Measurements from ENCODE around the gene CA10.

Gene CA10

DNA sequence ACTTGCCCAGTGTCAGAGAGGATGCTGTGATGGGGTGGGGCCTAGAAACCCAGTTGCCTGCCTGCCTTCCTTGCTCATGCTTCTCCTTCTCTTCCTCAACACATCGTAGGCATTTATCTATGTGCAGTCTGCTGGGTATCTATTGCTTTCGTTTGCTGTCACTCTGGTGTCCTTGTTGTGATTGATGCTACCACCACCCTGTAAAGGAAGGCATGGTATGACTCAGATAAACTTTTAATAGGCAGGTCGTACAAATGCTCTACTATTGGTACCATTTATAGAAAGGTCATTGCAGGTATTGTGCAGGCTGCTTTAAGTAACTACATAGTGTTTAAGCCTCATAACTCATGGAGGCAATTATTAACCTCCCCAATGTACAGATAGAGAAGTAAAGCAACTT, 529.3 kb downstream of the CA10 start:
- no peak for DNase-seq (ENCODE audit: low read depth)
- TF ChIP-seq, protein P1, sequence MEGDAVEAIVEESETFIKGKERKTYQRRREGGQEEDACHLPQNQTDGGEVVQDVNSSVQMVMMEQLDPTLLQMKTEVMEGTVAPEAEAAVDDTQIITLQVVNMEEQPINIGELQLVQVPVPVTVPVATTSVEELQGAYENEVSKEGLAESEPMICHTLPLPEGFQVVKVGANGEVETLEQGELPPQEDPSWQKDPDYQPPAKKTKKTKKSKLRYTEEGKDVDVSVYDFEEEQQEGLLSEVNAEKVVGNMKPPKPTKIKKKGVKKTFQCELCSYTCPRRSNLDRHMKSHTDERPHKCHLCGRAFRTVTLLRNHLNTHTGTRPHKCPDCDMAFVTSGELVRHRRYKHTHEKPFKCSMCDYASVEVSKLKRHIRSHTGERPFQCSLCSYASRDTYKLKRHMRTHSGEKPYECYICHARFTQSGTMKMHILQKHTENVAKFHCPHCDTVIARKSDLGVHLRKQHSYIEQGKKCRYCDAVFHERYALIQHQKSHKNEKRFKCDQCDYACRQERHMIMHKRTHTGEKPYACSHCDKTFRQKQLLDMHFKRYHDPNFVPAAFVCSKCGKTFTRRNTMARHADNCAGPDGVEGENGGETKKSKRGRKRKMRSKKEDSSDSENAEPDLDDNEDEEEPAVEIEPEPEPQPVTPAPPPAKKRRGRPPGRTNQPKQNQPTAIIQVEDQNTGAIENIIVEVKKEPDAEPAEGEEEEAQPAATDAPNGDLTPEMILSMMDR (conservative IDR thresholded peaks at IDR 0.05; ENCODE audit: low read depth, low read length) = no peak
- no peak overlapping the region for H3K4me3 ChIP-seq (ENCODE audit: low read length)

DNA sequence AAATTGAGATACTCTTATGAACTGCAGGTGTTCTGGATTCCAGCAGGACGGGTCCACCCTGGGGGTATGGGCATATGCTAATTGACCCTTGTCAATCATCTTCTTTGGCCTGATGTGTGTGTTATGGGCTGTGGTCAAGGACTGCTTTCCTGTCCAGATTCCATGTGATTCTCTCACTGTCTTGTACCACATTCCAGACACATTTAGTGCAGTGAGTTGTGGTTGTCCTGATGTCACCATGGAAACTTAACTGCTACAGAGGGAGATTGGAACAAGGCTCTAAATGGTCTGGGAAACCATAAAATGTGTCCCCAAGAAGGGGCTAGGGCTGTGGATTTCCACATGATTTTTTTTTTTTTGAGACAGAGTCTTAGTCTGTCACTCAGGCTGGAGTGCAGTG, 530.7 kb downstream of the CA10 start:
- H3K4me3 ChIP-seq (ENCODE audit: low read length) = no peak overlapping the region
- DNase-seq (ENCODE audit: low read depth) = no peak
- TF ChIP-seq, protein P1 (conservative IDR thresholded peaks at IDR 0.05; ENCODE audit: low read depth, low read length) = no peak

DNA sequence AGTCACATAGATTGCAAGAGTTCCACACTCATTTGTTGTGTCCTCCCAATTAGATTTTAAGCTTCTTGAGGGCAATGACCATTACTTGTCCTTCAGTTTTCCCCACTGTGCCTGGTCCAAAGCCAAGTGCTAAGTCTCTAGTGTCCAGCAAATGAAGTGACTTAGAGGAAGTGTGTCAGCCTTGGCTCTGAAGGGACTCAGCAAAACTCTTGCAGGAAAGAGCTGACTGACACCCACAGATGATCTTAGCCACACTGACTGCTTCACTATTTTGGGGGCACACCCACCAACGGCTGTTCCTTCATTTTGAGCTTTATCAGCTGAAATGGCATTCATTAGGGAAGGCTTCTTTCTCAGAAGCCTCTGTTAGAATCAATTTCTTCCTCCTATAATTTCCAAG, 540.0 kb downstream of the CA10 start:
- DNase-seq (ENCODE audit: low read depth) = no peak
- H3K4me3 ChIP-seq (ENCODE audit: low read length) = no peak overlapping the region
- TF ChIP-seq, protein P1 (conservative IDR thresholded peaks at IDR 0.05; ENCODE audit: low read depth, low read length) = no peak

DNA sequence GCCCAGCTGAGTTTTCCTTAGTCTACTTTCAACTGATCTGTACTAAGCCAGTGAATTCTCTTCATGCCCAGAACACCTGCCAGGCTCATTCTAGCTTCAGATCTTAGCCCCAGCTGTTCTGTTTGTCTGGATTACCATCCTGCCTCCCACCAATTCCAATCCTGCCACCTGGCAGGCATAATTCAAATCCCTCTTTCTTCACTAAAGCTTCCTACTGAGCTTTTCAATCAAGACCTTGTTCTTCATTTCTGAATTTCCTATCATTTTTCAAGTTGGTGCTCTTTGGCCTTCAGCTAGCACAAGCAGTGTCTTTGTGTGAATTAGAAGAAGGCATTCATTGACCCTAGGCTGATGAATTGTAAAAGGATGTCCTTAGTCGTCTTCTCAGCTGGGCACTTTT, 540.5 kb downstream of the CA10 start:
- no peak overlapping the region for H3K4me3 ChIP-seq (ENCODE audit: low read length)
- no peak for DNase-seq (ENCODE audit: low read depth)
- TF ChIP-seq, protein P1 (conservative IDR thresholded peaks at IDR 0.05; ENCODE audit: low read depth, low read length) = no peak

DNA sequence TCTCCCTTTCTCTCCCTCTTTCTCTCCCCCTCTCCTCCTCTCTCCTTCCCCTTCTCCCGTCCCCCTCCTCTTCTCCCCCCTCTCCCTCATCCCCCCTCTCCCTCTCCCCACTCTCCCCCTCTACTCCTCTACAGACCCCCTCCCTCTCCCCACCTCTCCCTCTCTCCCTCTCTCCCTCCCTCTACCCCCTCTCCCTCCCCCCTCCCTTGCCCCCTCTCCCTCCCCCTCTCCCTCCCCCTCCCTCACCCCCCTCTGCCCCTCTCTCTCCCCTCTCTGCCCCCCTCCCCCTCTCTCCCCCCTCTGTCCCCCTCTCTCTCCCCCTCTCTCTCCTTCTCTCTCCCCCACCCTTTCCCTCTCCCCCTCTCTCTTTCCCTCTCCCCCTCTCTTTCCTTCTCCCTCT, 545.3 kb downstream of the CA10 start:
- TF ChIP-seq, protein P1 (conservative IDR thresholded peaks at IDR 0.05; ENCODE audit: low read depth, low read length) = no peak
- H3K4me3 ChIP-seq (ENCODE audit: low read length) = no peak overlapping the region
- no peak for DNase-seq (ENCODE audit: low read depth)

DNA sequence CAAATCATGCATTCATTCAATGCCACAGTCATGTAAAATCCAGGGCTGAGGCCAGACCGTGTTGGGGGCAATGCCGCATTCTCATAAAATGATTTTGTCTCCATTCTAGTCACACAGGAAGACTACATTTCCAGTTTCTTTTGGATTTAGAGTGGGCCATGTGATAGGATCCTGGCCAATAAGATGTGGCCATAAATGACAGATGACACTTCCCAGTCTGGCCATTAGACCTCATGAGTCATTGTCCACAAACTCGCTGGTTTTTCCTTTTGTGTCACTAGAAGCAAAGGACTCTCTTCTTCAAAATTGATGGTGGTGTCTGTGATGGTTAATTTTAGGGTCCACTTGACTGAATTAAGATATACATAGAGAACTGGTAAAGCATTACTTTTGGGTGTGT, 545.8 kb downstream of the CA10 start:
- TF ChIP-seq, protein P1 (conservative IDR thresholded peaks at IDR 0.05; ENCODE audit: low read depth, low read length) = no peak
- no peak for DNase-seq (ENCODE audit: low read depth)
- H3K4me3 ChIP-seq (ENCODE audit: low read length) = no peak overlapping the region

DNA sequence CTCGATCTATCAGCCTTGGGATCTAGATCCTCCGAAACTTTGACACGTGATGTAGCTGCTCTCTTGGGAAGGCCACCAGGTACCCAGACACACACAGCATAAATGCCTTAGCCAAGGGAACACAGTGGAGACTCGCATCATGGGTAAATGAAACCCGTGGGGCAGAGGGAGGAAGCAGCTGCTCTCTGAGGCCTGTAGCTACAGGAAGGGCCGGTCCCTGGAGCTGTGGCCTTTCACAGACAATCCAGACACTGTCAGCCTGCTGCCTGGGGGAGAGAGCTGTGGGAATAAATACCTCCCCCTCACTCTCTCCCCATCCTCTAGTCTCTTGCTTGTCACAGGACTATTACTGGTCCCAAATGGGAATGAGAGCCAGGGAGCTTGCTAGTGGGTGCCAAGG, 546.9 kb downstream of the CA10 start:
- DNase-seq (ENCODE audit: low read depth) = no peak
- H3K4me3 ChIP-seq (ENCODE audit: low read length) = no peak overlapping the region
- TF ChIP-seq, protein P1 (conservative IDR thresholded peaks at IDR 0.05; ENCODE audit: low read depth, low read length) = no peak

Measured in retinal pigment epithelial cell (primary cell).